ENCODE data around the gene PNPLA7. TPM values are rescaled to one million over a fixed set of nuclear protein-coding genes. Genes with fewer than 3 reads are reported as not detected.

Gene PNPLA7
- polyA plus RNA-seq, 3 donors from 2014 or later: 0.24 to 0.53 (median 0.32) TPM

DNA sequence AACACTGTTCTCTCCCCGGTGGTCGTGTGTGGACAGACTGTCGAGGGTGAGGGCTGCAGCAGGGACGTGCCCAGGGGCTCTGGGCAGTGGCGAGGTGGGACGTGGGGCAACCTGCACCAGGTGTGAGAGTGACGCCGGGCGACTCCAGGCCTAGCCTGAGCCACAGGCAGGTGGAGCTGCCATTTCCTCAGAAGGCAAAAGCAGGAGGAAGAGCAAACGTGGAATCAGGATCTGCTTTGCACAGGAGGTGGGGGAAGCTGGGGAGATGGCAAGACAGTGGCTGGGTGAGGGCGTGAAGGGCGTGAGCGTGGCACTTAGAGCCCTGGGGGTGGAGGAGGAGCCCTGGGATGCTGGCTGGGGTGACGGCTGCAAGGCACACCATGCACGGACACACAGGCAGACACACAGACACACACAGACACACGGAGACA is 51.5 kb downstream of the PNPLA7 start:
- H3K36me3 Mint-ChIP-seq: no peaks in the 10 kb centered on the region
- peak overlapping the region in 1 of 6 donors; percentile 23 for H3K27ac Mint-ChIP-seq
- H3K4me3 Mint-ChIP-seq: no peak overlapping the region
- H3K9me3 Mint-ChIP-seq: peaks cover 0 to 2% (median 0%) of the 10 kb centered on the region in 6 donors
- peaks cover 0 to 2% of the 10 kb centered on the region in 2 donors for H3K4me1 Mint-ChIP-seq
- H3K27me3 Mint-ChIP-seq (ENCODE audit: low read depth in 3 of 3): peaks cover 4 to 16% (median 8%) of the 10 kb centered on the region in 3 donors
- no peak for DNase-seq

DNA sequence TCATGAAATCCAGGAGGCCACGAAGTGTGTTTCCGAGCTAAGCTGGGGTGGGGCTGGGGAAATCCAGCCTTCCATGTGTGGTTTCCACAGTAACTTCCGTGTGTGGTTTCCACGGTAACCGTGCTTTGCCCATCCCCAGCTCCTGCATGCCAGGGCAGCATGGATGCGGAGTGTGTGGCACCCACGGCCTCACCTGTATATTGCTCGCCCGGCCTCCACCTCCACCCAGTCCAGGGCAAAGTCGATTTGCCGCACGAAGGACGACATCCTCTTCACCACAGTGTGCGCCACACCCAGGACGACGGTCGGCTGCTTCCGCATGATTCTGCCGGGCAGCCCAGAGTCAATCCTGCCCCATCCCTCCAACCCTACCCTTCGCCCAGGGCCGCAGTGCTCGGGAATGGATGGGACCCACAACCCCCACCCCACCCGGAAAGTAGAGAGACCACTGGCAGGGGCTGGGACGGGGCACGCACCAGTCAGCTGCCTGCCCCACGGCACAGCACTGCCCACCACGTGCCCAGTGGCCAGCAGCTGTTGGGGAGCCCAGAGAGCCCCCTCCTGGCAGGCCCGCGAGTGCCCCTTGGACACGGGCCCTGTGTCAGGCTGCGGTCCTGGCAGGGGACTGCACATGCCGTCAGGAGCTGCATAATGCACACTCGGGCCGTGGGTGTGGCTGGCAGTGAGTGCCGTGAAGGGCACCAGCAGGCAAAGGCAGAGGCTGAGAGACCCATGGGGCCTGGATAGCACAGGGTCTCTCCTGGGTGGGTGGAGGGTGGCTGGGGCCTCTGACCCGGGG is 52.1 kb downstream of the PNPLA7 start:
- no peak for DNase-seq
- Mint-ChIP-seq H3K27ac (no peak overlapping the region), H3K9me3 (peaks cover 0 to 2% (median 0%) of the 10 kb centered on the region in 6 donors), H3K4me1 (peaks cover 0 to 2% of the 10 kb centered on the region in 2 donors), H3K27me3 (ENCODE audit: low read depth in 3 of 3) (peaks cover 4 to 16% (median 8%) of the 10 kb centered on the region in 3 donors), H3K36me3 (no peaks in the 10 kb centered on the region), H3K4me3 (no peak overlapping the region)

DNA sequence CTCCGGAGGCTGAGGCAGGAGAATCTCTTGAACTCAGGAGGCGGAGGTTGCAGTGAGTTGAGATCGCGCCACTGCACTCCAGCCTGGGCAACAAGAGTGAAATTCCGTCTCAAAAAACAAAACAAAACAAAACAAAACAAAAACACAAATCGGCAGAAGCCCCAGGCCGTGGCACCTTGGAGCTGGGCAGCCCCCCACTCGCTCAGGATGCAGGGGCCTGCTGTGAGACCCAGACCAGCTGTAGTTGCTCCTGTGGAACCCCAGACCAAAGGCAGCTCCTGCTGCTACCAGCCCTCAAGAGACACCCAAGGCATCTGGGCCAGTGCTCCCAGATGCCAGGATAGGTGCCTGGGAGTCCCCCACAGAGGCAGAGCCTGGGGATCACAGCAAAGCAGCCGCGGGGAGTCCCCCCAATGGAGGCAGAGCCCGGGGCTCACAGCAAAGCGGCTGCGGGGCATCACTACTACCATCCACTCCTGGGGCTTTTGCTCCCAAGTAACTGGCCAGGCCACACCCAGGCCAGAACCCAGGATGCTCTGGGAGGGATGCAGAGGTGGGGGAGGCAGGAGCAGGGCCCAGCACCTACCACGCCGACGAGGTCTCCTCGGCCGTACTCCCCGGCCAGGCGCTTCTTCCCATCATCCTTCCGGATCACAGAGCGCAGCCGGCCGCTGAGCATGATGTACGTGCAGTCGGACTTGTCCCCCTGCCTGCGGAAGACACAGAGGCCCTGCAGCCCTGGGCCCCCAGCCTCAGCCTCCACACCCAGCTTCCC is 53.4 kb downstream of the PNPLA7 start:
- H3K27ac Mint-ChIP-seq: peak overlapping the region in 1 of 6 donors; percentile 40
- H3K9me3 Mint-ChIP-seq: peaks cover 0 to 2% (median 0%) of the 10 kb centered on the region in 6 donors
- H3K4me1 Mint-ChIP-seq: peaks cover 0 to 4% of the 10 kb centered on the region in 2 donors
- no peaks in the 10 kb centered on the region for H3K36me3 Mint-ChIP-seq
- DNase-seq: no peak
- H3K4me3 Mint-ChIP-seq: no peak overlapping the region
- H3K27me3 Mint-ChIP-seq (ENCODE audit: low read depth in 3 of 3): peaks cover 3 to 4% (median 3%) of the 10 kb centered on the region in 3 donors

DNA sequence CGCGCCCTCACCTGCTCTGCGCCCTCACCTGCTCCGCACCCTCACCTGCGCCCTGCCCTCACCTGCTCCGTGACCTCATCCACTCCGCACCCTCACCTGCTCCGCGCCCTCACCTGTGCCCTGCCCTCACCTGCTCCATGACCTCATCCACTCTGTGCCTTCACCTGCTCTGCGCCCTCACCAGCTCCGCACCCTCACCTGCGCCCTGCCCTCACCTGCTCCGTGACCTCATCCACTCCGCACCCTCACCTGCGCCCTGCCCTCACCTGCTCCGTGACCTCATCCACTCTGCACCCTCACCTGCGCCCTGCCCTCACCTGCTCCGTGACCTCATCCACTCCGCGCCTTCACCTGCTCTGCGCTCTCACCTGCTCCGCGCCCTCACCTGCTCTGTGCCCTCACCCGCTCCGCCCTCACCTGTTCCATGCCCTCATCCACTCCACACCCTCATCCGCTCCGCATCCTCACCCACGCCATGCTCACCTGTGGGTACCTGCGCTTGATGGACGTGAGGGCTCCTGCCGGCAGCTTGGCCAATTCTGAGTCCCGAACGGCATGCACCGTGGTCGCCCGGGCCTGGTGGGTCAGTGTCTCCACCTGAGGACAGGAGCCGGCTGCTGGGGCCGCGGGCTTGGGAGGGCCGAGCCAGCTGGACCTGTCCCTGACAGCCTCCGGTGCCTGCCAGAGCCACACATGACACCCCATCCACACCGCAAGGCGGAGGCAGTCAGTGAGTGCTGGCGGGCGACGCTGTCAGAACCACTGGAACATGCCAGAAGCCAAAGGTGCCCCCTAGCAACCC is 55.5 kb downstream of the PNPLA7 start:
- Mint-ChIP-seq H3K9me3 (no peaks in the 10 kb centered on the region), H3K27me3 (ENCODE audit: low read depth in 3 of 3) (peaks cover 0 to 2% (median 2%) of the 10 kb centered on the region in 3 donors), H3K36me3 (no peaks in the 10 kb centered on the region), H3K27ac (no peak overlapping the region), H3K4me1 (peaks cover 0 to 4% of the 10 kb centered on the region in 2 donors), H3K4me3 (no peak overlapping the region)
- DNase-seq: no peak

DNA sequence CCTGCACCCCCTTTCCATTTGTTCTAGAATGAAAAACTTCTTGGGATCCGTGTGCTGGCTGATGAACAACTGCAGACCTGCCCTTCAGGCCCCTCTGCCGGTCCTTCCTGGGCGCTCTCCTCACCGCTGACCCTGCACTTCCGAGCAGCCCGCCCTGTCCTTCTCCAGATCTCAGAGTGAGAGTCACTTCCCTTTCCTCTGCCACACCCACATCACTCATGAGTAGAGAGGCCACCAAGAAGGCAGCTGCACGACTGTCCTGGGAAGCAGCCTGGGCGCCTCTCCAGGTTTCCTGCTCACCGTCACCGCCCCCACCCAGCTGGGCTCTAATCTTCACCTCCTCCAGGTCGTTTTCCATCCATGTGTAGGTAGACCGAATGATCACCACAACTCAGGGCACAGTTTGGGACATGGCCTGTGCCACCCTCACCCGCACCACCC is 56.1 kb downstream of the PNPLA7 start:
- peak overlapping the region in 1 of 6 donors; percentile 25 for H3K27ac Mint-ChIP-seq
- peaks cover 0 to 4% of the 10 kb centered on the region in 2 donors for H3K4me1 Mint-ChIP-seq
- no peaks in the 10 kb centered on the region for H3K9me3 Mint-ChIP-seq
- no peaks in the 10 kb centered on the region for H3K36me3 Mint-ChIP-seq
- peak overlapping the region in 1 of 5 donors; percentile 53 for H3K4me3 Mint-ChIP-seq
- peaks cover 0 to 6% (median 2%) of the 10 kb centered on the region in 3 donors for H3K27me3 Mint-ChIP-seq (ENCODE audit: low read depth in 3 of 3)
- no peak for DNase-seq

DNA sequence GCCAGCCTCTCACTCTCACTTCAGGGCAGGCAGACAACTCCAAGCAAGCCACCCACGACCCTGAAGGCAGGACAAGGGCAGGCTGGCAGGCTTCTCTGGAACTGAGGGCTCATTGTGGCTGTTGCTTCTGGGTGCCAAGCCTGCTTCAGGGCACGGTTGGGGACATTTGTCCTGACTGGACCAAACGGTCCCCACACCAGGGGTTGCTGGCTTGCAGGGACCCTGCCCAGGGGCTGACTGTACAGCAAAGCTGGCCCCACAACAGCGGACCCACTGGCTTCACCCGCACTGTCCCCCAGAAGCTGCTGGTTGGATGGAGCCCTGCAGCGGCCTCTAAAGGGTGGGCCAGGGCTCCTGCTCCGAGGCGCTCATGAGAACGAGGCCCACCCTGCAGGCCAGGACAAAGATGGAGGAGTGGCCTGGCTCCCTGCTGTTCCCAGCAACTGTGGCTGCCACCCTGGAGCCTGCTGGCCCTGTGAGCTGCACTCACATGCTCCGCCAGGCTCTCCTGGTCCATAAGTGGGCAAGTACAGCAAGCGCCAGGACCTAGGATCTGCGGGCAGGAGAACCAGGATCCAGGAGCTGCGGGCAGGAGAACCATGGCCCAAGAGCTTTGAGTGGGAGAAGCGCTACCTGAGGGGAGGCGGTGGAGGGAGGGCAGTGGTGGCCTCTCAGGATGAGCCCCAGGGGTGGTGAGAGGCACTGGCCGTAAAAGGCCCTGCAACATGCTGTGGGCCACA is 56.7 kb downstream of the PNPLA7 start:
- H3K4me1 Mint-ChIP-seq: peaks cover 0 to 4% of the 10 kb centered on the region in 2 donors
- no peak for DNase-seq

DNA sequence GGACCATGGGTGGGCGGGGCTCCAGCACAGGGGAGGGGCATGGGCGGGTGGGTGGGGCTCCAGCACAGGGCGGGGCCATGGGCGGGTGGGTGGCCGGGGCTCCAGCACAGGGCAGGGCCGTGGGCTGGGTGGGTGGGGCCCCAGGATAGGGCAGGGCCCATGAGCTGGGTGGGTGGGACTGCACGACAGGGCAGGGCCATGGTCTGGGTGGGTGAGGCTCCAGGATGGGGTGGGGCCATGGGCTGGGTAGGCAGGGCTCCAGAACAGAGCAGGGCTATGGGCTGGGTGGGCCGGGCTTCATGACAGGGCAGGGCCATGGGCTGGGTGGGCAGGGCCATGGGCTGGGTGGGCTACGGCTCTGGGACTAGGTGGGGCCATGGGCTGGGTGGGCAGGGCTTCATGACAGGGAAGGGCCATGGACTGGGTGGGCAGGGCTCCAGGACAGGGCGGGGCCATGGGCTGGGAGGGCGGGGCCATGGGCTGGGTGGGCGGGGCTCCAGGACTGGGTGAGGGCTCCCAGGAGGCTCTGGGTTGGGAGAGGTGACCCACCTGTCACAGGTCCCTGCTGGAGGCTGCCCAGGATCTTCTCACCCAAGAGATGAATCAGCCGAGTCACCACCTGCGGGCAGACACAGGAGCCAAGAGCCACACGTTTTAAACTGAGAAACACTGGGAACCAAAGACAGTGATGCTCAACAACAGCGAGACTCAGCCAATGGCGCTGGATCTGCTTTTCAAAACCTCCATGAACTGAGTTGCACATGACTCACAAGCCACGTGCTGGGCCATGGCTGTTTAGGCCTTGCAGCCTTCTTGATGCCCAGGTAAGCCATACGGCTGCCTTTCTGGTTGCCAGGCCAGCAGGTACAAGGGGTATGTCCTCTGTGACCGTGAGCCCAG is 57.5 kb downstream of the PNPLA7 start:
- Mint-ChIP-seq H3K36me3 (no peaks in the 10 kb centered on the region), H3K27me3 (ENCODE audit: low read depth in 3 of 3) (peaks cover 0 to 6% (median 2%) of the 10 kb centered on the region in 3 donors), H3K9me3 (no peaks in the 10 kb centered on the region), H3K27ac (no peak overlapping the region), H3K4me3 (no peak overlapping the region), H3K4me1 (peaks cover 0 to 4% of the 10 kb centered on the region in 2 donors)
- no peak for DNase-seq

More for the DNA sequence above, 56.7 kb downstream of the PNPLA7 start:
- Mint-ChIP-seq H3K27me3 (ENCODE audit: low read depth in 3 of 3) (peaks cover 0 to 6% (median 2%) of the 10 kb centered on the region in 3 donors), H3K9me3 (no peaks in the 10 kb centered on the region), H3K4me3 (no peak overlapping the region), H3K27ac (no peak overlapping the region), H3K36me3 (no peaks in the 10 kb centered on the region)

DNA sequence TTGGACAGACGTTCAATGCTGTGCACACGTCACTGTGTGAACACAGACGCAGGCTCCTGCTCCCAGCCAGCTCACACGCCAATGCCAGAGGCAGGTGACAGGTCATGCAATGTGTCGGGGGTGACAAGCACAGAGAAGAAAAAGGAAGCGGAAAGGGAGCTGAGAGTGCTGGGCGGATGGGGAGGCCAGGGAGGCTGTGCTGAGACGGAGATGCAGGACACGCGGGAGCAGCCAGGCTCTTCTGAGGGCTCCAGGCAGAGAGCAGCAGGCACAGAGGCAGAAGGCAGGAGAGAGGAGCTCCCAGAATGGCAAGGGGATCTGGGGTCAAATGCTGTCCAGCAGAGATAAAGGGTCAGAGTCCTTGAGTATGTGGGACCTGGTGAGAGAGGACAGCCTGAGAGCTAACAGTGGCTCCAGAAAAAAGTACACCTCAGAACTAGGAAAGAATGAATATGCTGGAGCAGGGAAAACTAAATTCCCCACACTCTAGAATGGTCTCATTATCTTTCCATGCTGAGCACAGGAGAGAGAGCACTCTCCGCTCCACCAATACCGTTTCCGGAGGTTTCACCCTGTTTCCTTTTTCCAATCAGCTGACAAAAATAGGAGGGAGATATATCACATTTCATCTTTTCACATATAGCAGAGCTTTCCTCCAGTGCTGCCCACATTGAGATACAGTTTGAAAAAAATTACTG is 58.3 kb downstream of the PNPLA7 start:
- peaks cover 0 to 6% (median 2%) of the 10 kb centered on the region in 3 donors for H3K27me3 Mint-ChIP-seq (ENCODE audit: low read depth in 3 of 3)
- no peak overlapping the region for H3K27ac Mint-ChIP-seq
- DNase-seq: no peak
- H3K9me3 Mint-ChIP-seq: no peaks in the 10 kb centered on the region
- no peak overlapping the region for H3K4me3 Mint-ChIP-seq
- no peaks in the 10 kb centered on the region for H3K36me3 Mint-ChIP-seq
- H3K4me1 Mint-ChIP-seq: peaks cover 0 to 4% of the 10 kb centered on the region in 2 donors

DNA sequence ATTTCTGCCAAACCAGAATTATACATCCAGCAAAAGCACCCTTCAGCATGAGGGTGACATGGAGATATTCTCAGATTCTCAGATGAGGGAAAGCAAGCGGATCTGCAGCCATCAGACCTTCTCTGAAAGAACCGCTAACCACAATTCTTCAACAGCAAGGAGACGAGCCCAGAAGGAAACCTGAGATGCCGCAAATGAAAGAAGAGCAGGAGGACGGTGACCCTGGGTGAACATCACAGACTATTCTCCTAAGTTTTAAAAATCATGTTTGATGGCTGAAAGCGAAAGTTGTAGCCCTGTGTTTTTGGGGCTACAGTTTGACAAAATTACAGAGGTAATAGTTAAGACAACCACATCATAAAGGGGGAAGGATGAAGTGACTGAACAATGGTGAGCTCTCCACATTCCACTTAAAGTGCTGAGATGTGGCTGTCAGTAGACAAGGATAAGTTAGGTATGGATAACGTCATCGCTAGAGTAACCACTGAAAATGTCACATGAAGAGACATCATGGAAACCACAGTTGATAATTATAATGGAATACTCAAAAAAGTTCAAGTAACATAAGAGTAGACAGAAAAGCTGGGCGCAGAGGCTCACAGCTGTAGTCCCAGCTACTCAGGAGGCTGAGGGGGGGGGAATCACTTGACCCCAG is 59.5 kb downstream of the PNPLA7 start:
- no peak for DNase-seq
- Mint-ChIP-seq H3K4me1 (peaks cover 0 to 4% of the 10 kb centered on the region in 2 donors), H3K4me3 (no peak overlapping the region), H3K27me3 (ENCODE audit: low read depth in 3 of 3) (peaks cover 0 to 4% (median 2%) of the 10 kb centered on the region in 3 donors), H3K36me3 (no peaks in the 10 kb centered on the region), H3K27ac (no peak overlapping the region), H3K9me3 (no peaks in the 10 kb centered on the region)

DNA sequence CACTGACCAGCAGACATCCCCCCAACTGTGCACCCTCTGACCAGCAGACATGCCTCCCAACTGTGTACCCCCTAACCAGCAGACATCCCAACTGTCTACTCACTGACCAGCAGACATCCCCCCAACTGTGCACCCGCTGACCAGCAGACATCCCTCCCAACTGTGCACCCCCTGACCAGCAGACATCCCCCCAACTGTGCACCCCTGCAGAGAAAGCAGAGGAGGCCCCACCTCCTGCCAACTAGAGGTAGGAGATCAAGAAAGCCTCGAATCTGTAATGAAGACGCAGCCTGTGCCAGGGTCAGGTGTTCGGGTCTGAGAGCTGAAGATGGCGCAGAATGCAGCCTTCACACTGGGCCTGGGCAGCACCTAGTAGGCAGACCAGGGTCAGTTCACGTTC is 61.3 kb downstream of the PNPLA7 start:
- no peak overlapping the region for H3K27ac Mint-ChIP-seq
- DNase-seq: no peak
- H3K9me3 Mint-ChIP-seq: no peaks in the 10 kb centered on the region
- H3K4me3 Mint-ChIP-seq: no peak overlapping the region
- H3K27me3 Mint-ChIP-seq (ENCODE audit: low read depth in 3 of 3): peaks cover 0 to 4% (median 4%) of the 10 kb centered on the region in 3 donors
- H3K4me1 Mint-ChIP-seq: peaks cover 0 to 2% of the 10 kb centered on the region in 2 donors
- H3K36me3 Mint-ChIP-seq: no peaks in the 10 kb centered on the region

DNA sequence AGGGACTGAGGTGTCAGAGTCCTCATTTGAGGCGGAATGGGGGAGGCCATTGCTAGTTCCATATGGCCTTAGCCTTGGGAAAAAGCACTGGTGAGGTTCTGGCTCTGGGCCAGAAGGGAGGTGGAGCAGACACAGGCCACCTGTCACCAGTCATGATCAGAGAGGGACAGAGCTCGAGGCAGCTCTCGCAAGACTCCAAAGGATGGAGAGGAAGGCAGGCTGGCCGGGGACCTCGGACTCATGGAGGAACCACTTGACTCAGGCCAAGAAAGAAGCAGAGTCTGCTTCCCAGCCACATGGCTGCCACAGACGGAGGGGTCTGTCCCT is 61.9 kb downstream of the PNPLA7 start:
- H3K4me3 Mint-ChIP-seq: no peak overlapping the region
- H3K36me3 Mint-ChIP-seq: no peaks in the 10 kb centered on the region
- H3K27ac Mint-ChIP-seq: no peak overlapping the region
- DNase-seq: no peak
- no peaks in the 10 kb centered on the region for H3K9me3 Mint-ChIP-seq
- peaks cover 0 to 2% of the 10 kb centered on the region in 2 donors for H3K4me1 Mint-ChIP-seq
- H3K27me3 Mint-ChIP-seq (ENCODE audit: low read depth in 3 of 3): peaks cover 0 to 4% (median 4%) of the 10 kb centered on the region in 3 donors
